HepG2 (cell line): ENCODE results near the gene PANK1. TPM values are rescaled to one million over a fixed set of nuclear protein-coding genes. Genes with fewer than 3 reads are reported as not detected.

Source experiments
- AGO2 ChIP-seq: fragments of 200-400 bp; formaldehyde crosslinking; optimal IDR thresholded peaks from 2 replicates; pipeline ENCODE3; 2017; ENCODE audit warnings: mild to moderate bottlenecking, low read depth, low read length, moderate library complexity
- ATF2 ChIP-seq: sonication (generic); formaldehyde crosslinking; IDR thresholded peaks from 2 replicates; pipeline ENCODE4 v1.4.0; 2020; ENCODE audit warnings: missing genetic modification reagents
- CTCF ChIP-seq: sonication (generic); formaldehyde crosslinking; IDR thresholded peaks from 2 replicates; pipeline ENCODE4 v1.5.0; 2020; ENCODE audit warnings: mild to moderate bottlenecking, missing genetic modification reagents, moderate library complexity
- FOXP1 ChIP-seq, 2 experiments: fragments of 450-650 bp in 1 of 2; IDR thresholded peaks; 2 replicates each; pipeline ENCODE4 v1.6.1; 2017 to 2018; ENCODE audit warnings: antibody characterized with exemption in 1 of 2
- HES4 ChIP-seq: sonication (generic); formaldehyde crosslinking; IDR thresholded peaks from 2 replicates; pipeline ENCODE4 v1.9.0; 2021; ENCODE audit warnings: mild to moderate bottlenecking, missing genetic modification reagents, borderline replicate concordance
- HMGXB4 ChIP-seq, 2 experiments: sonication (generic) in 1 of 2; formaldehyde crosslinking in 1 of 2; IDR thresholded peaks; 2 replicates each; pipeline versions ENCODE4 v1.4.0 to v1.6.1; 2018 to 2020; ENCODE audit warnings: missing genetic modification reagents in 2 of 2, borderline replicate concordance in 1 of 2, low read depth in 1 of 2, mild to moderate bottlenecking in 1 of 2, missing biosample characterization in 1 of 2
- HNF1B ChIP-seq: sonication (generic); formaldehyde crosslinking; IDR thresholded peaks from 2 replicates; pipeline ENCODE4 v1.5.1; 2020; ENCODE audit warnings: mild to moderate bottlenecking, moderate library complexity, missing genetic modification reagents
- MAFG ChIP-seq: sonication (generic); formaldehyde crosslinking; IDR thresholded peaks from 2 replicates; pipeline ENCODE4 v1.5.1; 2020; ENCODE audit warnings: mild to moderate bottlenecking, missing genetic modification reagents
- MAZ ChIP-seq, 2 experiments: sonication (generic) in 1 of 2; formaldehyde crosslinking in 1 of 2; IDR thresholded peaks; 2 replicates each; pipeline versions ENCODE4 v1.5.0 to v1.6.1; 2012 to 2020; ENCODE audit warnings: low read depth in 2 of 2, mild to moderate bottlenecking in 2 of 2, borderline replicate concordance in 1 of 2, improper control_type of control experiment in 1 of 2, low read length in 1 of 2, missing genetic modification reagents in 1 of 2, moderate library complexity in 1 of 2
- NPAS2 ChIP-seq: sonication (generic); formaldehyde crosslinking; IDR thresholded peaks from 2 replicates; pipeline ENCODE4 v1.8.0; 2022; ENCODE audit warnings: mild to moderate bottlenecking, missing genetic modification reagents, borderline replicate concordance
- SRY ChIP-seq: sonication (generic); formaldehyde crosslinking; IDR thresholded peaks from 2 replicates; pipeline ENCODE4 v1.8.0; 2022; ENCODE audit warnings: mild to moderate bottlenecking, missing genetic modification reagents
- TBX3 ChIP-seq: fragments of 450-650 bp; IDR thresholded peaks from 2 replicates; pipeline ENCODE4 v1.6.1; 2017; ENCODE audit warnings: antibody characterized with exemption, mild to moderate bottlenecking, inconsistent platforms, borderline replicate concordance
- TCF7L2 ChIP-seq: IDR thresholded peaks from 2 replicates; pipeline ENCODE4 v1.6.1; 2011; ENCODE audit warnings: mild to moderate bottlenecking, low read depth, low read length, moderate library complexity
- TERF1 ChIP-seq: sonication (generic); formaldehyde crosslinking; IDR thresholded peaks from 2 replicates; pipeline ENCODE4 v1.8.0; 2022; ENCODE audit warnings: mild to moderate bottlenecking, missing genetic modification reagents, moderate library complexity
- ZFP37 ChIP-seq: sonication (generic); formaldehyde crosslinking; IDR thresholded peaks from 2 replicates; pipeline ENCODE4 v1.4.0; 2020; ENCODE audit warnings: missing genetic modification reagents, borderline replicate concordance
- ZNF230 ChIP-seq: sonication (generic); formaldehyde crosslinking; IDR thresholded peaks from 2 replicates; pipeline ENCODE4 v1.4.0; 2020; ENCODE audit warnings: mild to moderate bottlenecking, missing genetic modification reagents
- ZNF766 ChIP-seq: sonication (generic); formaldehyde crosslinking; IDR thresholded peaks from 2 replicates; pipeline ENCODE4 v1.5.0; 2020; ENCODE audit warnings: missing genetic modification reagents, borderline replicate concordance
- ZSCAN20 ChIP-seq: sonication (generic); formaldehyde crosslinking; IDR thresholded peaks from 2 replicates; pipeline ENCODE4 v1.4.0; 2020; ENCODE audit warnings: missing genetic modification reagents, mild to moderate bottlenecking, borderline replicate concordance
- ZSCAN29 ChIP-seq: sonication (generic); formaldehyde crosslinking; conservative IDR thresholded peaks from 2 replicates; pipeline ENCODE4 v1.4.0; 2020; ENCODE audit warnings: mild to moderate bottlenecking, missing genetic modification reagents
- polyA plus RNA-seq, 8 experiments: library from polyadenylated mRNA; depleted of rRNA in 3 of 8; stranded (reverse) in 7 of 8; unstranded in 1 of 8; fragments of >200 nt; fragmentation: Illumina TruSeq in 4 of 8; extraction: Trizol in 4 of 8; gene quantifications; 2 replicates each; pipeline versions ENCODE4 v1.2.1 to v1.2.3, GENCODE V29; 2011 to 2016; ENCODE audit warnings: low read depth in 4 of 8, missing spikeins in 1 of 8, mixed read lengths in 1 of 8; ENCODE audit not compliant: insufficient read depth in 1 of 8
- total RNA-seq, 5 experiments: library from RNA; depleted of rRNA; stranded (reverse); fragments of >200 nt; fragmentation: Illumina TruSeq; extraction: Trizol; gene quantifications; 2 replicates each; pipeline ENCODE4 v1.2.3, GENCODE V29; 2016; ENCODE audit warnings: low read depth in 1 of 5

PANK1 gene
- total and polyA plus RNA-seq, 2 of the 13 experiments (the other 11 are each of a cell fraction or from before 2014, with no cell fraction given), result 18.2 to 33.3 TPM

- no peak for TF ChIP-seq CTCF (CRISPR knock-in tag)
- peak; percentile 74 for TF ChIP-seq ZSCAN29 (CRISPR knock-in tag)
- peak; percentile 79; the same call in 1 of the 2 replicates for TF ChIP-seq ATF2 (CRISPR knock-in tag)
- TF ChIP-seq ZNF766 (CRISPR knock-in tag), result peak; percentile 81
- TF ChIP-seq TERF1 (CRISPR knock-in tag), result no peak
- peak; percentile 38; the same call in 1 of the 2 replicates for TF ChIP-seq ZFP37 (CRISPR knock-in tag)
- TF ChIP-seq AGO2, result no peak
- TF ChIP-seq MAFG (CRISPR knock-in tag), result no peak
- TF ChIP-seq HES4 (CRISPR knock-in tag), result no peak
- no peak for TF ChIP-seq FOXP1 (IDR thresholded peaks at IDR 0.05)
- TF ChIP-seq FOXP1 (CRISPR knock-in tag; IDR thresholded peaks at IDR 0.05), result peak; percentile 60
- TF ChIP-seq TCF7L2, result no peak
- peak; percentile 42; the same call in 1 of the 2 replicates for TF ChIP-seq ZSCAN20 (CRISPR knock-in tag)
- no peak for TF ChIP-seq ZNF230 (CRISPR knock-in tag)
- TF ChIP-seq MAZ (IDR thresholded peaks at IDR 0.05; ENCODE audit: borderline replicate concordance, low read depth, low read length), result no peak
- no peak; the same call in 1 of the 2 replicates for TF ChIP-seq MAZ (CRISPR knock-in tag; IDR thresholded peaks at IDR 0.05; ENCODE audit: low read depth)
- no peak for TF ChIP-seq NPAS2
- TF ChIP-seq HNF1B (CRISPR knock-in tag), result no peak; the same call in 1 of the 2 replicates
- TF ChIP-seq TBX3, result peak; percentile 61; the same call in 1 of the 2 replicates
- no peak; a peak in 3 of 4 replicates for TF ChIP-seq HMGXB4 (CRISPR knock-in tag; IDR thresholded peaks at IDR 0.05; ENCODE audit: borderline replicate concordance in 1 of 2, low read depth in 1 of 2)
- no peak for TF ChIP-seq SRY (CRISPR knock-in tag)
Observed at GRCh38 chr10:89645742-89646172, 715 bp upstream of the PANK1 start (continued).
